Activated naive CD4-positive, alpha-beta T cell treated with anti-CD3 and anti-CD28 coated beads for 36 hours (primary cell): ENCODE data around the gene MERTK. TPM values are rescaled to one million over a fixed set of nuclear protein-coding genes. Genes with fewer than 3 reads are reported as not detected.
"Not testable (repeated sequence)": the region's sequence is repeated elsewhere in the genome, so short reads cannot be mapped to it uniquely, and the experiment has no call there.

Source experiments
- CTCF ChIA-PET: fragments of 350-600 bp; sonication (Branson Sonifier 250); formaldehyde crosslinking; loops from one replicate; lab custom pipeline; 2021; ENCODE audit warnings: antibody characterized with exemption; lab: Charles Lee
- DNase-seq: peaks from one replicate; pipeline ENCODE4 v3.0.0-alpha.2; 2020
- H3K27ac Mint-ChIP-seq: one replicate; pipeline ENCODE4 v1.8.0; 2021; ENCODE audit warnings: mild to moderate bottlenecking, mixed read lengths
- H3K27me3 Mint-ChIP-seq: one replicate; pipeline ENCODE4 v1.8.0; 2021; ENCODE audit warnings: low read depth, mixed read lengths
- H3K36me3 Mint-ChIP-seq: one replicate; pipeline ENCODE4 v1.8.0; 2021; ENCODE audit warnings: low read depth, mixed read lengths
- H3K4me1 Mint-ChIP-seq: one replicate; pipeline ENCODE4 v1.8.0; 2021; ENCODE audit warnings: low read depth, mixed read lengths
- H3K4me3 Mint-ChIP-seq: one replicate; pipeline ENCODE4 v1.8.0; 2021; ENCODE audit warnings: mild to moderate bottlenecking, moderate library complexity, mixed read lengths
- H3K9me3 Mint-ChIP-seq: one replicate; pipeline ENCODE4 v1.8.0; 2021; ENCODE audit warnings: mixed read lengths
- intact Hi-C: fragments of 100-400 bp; cut with micrococcal nuclease; formaldehyde crosslinking; loops from one replicate; pipeline ENCODE4 v1.15.1; 2023
- total RNA-seq, 2 experiments: library from RNA; stranded (reverse); gene quantifications; one replicate each; pipeline ENCODE4 v1.2.3, GENCODE V29; 2021

Gene MERTK
- total RNA-seq: under 1 TPM; 0.57 to 0.88 TPM

DNA sequence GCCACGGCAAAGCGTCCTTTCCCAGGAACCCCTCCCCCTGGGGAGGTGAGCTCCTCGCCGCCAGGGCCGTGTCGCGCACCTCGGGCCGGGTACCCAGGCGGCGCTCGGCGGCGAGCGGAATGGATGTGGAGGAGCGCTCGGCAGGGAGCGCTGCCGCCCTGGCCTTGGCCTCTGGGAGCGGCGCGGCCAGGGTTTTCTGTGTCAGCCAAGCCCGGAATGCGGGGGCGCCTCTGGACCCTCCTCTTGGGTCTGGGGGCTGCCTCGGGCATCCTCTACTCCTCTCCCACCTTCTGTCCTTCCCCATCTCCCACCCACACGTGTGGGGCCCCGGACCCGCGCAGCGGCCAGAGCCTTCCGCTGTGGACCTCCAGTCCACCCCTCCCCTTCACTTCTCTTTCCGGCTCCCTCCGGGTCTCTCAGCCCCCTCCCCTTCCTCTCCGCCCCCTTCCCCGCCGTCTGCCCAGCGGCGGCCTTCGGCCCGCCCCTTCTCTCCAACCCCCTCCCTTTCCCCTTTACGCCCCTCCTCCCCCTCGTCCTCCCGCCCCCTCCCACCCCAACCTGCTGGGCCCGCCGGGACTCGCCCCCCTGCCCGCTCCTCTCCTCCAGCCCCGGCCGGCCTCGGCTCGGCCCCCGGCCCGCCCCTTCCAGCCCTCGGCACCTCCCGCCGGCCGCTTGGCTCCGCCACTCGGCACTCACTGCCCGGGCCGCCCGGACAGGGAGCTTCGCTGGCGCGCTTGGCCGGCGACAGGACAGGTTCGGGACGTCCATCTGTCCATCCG lies at the start of gene MERTK:
TSS of gene MERTK (plus strand) at position 684 of the 779 bp plus-strand sequence. CDS start 129 bp downstream, outside the sequence.
- CTCF ChIA-PET: interaction anchor here (0.5 to 2.5 kb wide), 9 partner anchors 11 to 285 kb away, joined by 3 to 11 read pairs (median 3); partner anchors contain the start of gene ANAPC1

DNA sequence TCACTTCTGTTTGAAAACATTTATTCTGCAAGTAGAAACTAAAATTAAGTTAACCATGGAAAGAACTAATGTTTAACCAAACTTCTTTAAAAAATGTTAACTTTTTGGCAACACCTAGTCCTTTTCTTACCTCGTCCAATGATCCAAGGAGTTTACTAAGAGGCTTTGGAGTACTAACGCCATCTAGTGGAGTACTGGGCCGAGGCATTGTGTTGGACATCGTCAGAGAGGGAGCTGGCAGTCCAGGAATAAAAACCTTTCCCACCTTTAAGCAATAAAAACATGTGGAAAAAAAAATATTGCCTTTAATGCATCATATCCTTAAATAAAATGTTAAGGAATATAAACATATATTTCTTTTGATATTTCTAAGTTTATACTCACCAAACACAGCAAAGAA lies 47.8 kb upstream of the MERTK start:
- H3K9me3 Mint-ChIP-seq, H3K4me3 Mint-ChIP-seq, intact Hi-C loops, CTCF ChIA-PET, H3K27ac Mint-ChIP-seq, H3K27me3 Mint-ChIP-seq, H3K4me1 Mint-ChIP-seq: not testable (repeated sequence)
- H3K36me3 Mint-ChIP-seq: peaks cover 20% of the 10 kb centered on the region
- DNase-seq: peak; percentile 57

More for the DNA sequence above, at the start of gene MERTK:
- peak; percentile 72 for DNase-seq
- Mint-ChIP-seq H3K4me3 (peak within 1 kb of the TSS; percentile 76), H3K27me3 (peaks cover 18% of the 10 kb centered on the region), H3K9me3 (no peaks in the 10 kb centered on the region), H3K36me3 (no peaks in the 10 kb centered on the region), H3K4me1 (peaks cover 9% of the 10 kb centered on the region), H3K27ac (no peak within 1 kb of the TSS)
- intact Hi-C loops: loop anchor here (1.0 kb wide), 2 partner anchors 14 to 150 kb away; partner anchors contain the start of gene ANAPC1

DNA sequence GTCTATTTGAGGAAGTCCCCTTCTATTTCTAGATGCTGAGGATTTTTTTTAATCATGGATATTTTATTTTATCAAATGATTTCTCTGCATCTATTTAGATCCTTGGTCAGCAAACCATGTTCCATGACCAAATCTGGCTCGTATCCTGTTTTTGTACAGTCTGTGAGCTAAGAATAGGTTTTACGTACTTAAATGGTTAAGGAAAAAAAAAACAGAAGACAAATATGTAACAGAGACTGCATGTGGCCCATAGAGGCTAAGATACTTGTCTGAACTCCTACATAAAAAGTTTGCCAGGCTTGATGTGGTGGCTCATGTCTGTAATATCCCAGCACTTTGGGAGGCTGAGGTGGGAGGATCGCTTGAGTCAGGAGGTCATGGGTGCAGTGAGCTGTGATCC lies 45.9 kb upstream of the MERTK start:
- H3K27me3 Mint-ChIP-seq, H3K9me3 Mint-ChIP-seq, H3K4me3 Mint-ChIP-seq, H3K27ac Mint-ChIP-seq, CTCF ChIA-PET, DNase-seq, H3K4me1 Mint-ChIP-seq, intact Hi-C loops: not testable (repeated sequence)
- peaks cover 15% of the 10 kb centered on the region for H3K36me3 Mint-ChIP-seq

DNA sequence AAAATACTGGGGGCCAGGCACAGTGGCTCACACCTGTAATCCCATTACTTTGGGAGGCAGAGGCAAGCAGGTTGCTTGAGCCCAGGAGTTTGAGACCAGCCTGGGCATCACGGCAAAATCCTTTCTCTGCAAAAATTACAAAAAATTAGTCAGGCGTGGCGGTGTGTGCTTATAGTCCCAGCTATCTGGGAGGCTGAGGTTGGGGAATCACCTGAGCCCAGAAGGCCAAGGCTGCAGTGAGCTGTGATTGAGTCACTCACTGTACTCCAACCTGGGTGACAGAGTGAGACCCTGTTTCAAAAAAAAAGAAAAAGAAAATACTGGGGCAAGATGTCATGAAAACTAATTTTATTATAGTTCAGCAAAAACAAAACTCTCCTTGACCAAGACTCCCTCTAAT lies 38.4 kb upstream of the MERTK start:
- H3K36me3 Mint-ChIP-seq: peaks cover 15% of the 10 kb centered on the region
- H3K27ac Mint-ChIP-seq, DNase-seq, intact Hi-C loops, H3K27me3 Mint-ChIP-seq, CTCF ChIA-PET, H3K4me3 Mint-ChIP-seq, H3K4me1 Mint-ChIP-seq, H3K9me3 Mint-ChIP-seq: not testable (repeated sequence)

DNA sequence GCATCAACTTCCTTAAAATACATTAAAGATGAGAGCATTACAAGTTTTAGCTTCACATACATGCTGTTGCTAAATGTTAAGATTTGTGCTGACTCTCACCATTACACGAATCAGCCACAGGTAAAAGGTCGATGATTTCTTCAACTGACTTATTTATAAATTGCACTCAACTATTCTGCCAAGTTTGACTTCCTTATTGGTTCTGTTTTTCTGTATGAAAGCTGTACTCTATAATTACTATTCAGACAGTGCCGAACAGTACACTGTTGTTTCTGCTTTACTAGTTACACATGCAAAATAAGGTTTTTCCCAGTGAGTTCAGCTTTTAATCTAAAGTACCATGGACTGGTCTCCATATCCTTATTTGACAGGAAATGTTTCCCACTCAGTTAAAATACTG lies 33.3 kb upstream of the MERTK start:
- H3K27me3 Mint-ChIP-seq, H3K27ac Mint-ChIP-seq, DNase-seq, H3K4me3 Mint-ChIP-seq, H3K36me3 Mint-ChIP-seq, H3K9me3 Mint-ChIP-seq, CTCF ChIA-PET, H3K4me1 Mint-ChIP-seq, intact Hi-C loops: not testable (repeated sequence)

DNA sequence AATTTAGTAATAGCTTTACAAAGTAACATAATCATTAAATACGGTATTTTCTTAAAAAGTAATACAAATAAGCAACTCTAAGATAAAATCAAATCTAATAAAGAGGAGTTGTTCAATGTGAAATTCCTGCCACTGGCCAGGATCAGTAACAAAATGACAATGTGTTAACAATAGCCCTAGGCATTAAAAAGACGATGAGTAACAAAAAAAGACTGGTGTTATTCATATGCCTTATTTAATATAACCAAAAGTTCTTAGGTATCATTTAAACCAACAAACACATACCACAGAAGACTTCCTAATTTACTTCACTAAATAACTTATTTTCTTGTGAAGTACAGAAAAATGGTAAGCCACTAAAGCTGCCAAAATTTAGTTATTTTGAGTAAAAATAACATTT lies 25.6 kb upstream of the MERTK start:
- DNase-seq, H3K4me3 Mint-ChIP-seq, H3K27me3 Mint-ChIP-seq, intact Hi-C loops, H3K27ac Mint-ChIP-seq, H3K9me3 Mint-ChIP-seq: not testable (repeated sequence)
- H3K4me1 Mint-ChIP-seq: peaks cover 11% of the 10 kb centered on the region
- H3K36me3 Mint-ChIP-seq: peaks cover 21% of the 10 kb centered on the region
- CTCF ChIA-PET: interaction anchor here (0.6 kb wide), 1 partner anchor 110 kb away, joined by 3 read pairs; no protein-coding TSS in a partner anchor

DNA sequence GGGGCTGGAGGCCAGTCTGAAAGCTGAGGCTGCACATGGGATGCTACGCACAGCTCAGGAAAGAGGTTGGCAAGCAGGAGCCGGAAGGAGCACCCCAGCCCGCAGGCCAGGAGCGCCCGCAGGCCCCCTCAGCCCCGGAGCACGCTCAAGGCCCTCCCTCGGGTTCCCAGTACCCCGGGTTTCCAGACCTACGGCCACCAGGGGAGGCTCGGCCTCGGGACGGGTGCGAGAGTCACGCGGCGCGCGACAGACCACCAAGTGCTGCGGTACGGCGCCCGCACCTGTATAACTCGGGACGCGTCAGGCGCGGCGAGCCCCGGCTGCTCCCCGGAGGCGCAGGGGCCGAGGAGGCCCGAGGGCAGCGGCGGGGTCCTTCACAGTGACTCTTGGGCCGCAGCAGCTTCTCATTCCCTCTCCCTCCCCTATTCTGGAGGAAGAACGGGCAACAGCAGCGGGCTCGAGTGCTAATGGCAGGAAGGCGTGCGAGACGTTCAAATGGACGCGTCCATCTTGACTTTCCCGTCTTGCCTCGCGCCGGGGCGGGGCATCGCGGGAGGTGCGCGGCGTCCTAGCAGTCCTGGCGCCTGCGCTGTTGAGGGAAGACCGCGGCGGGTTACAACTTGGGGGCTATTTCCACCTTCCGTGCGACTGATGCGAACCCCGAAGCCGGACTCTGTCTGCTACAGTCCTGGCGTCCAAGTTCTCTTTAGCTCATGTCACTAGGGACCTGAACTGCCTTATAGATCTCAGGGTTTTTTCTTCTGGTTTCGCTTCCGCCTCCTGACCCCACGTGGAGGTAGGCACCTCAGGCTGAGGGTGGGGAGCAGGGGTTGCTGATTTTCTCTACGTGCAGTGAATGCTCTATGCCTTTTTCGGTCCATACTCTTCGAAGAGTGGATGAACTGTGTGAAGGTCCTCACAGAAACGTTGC lies 14.5 kb upstream of the MERTK start, which contains the start of gene ANAPC1:
TSS of gene ANAPC1 (minus strand) at position 533 of the 931 bp plus-strand sequence. CDS start 3,368 bp downstream, outside the sequence.
- Mint-ChIP-seq H3K9me3 (no peaks in the 10 kb centered on the region), H3K36me3 (peaks cover 7% of the 10 kb centered on the region), H3K27ac (peak within 1 kb of the TSS; percentile 92), H3K27me3 (no peaks in the 10 kb centered on the region), H3K4me1 (peaks cover 16% of the 10 kb centered on the region), H3K4me3 (peak within 1 kb of the TSS; percentile 98)
- DNase-seq: peak; percentile 88
- CTCF ChIA-PET: interaction anchor here (0.6 to 2.2 kb wide), 8 partner anchors 14 to 849 kb away, joined by 3 to 4 read pairs (median 3); partner anchors contain the start of gene ZC3H8
- intact Hi-C loops: loop anchor here (1.0 to 10.0 kb wide), 9 partner anchors 13 to 700 kb away; partner anchors contain the start of genes CHCHD5, POLR1B, RGPD8 and TMEM87B

DNA sequence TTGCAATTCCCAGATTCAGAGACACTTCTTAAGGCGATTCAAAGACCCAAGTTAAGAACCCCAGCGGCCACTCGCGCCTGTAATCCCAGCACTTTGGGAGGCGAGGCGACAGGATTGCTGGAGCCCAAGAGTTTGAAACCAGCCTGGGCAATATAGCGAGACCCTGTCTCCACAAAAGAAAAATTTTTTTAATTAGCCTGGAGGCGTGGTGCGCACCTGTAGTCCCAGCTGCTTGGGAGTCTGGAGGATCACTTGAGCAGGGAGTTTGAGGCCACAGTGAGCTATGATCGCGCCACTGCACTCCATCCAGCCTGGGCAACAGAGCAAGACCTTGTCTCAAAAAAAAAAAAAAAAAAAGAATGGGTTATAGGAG lies 13.8 kb upstream of the MERTK start:
- H3K4me3 Mint-ChIP-seq: peak overlapping the region; percentile 98
- H3K9me3 Mint-ChIP-seq: no peaks in the 10 kb centered on the region
- CTCF ChIA-PET: interaction anchor here (1.0 to 2.2 kb wide), 3 partner anchors 13 to 167 kb away, joined by 3 to 4 read pairs (median 4); no protein-coding TSS in a partner anchor
- intact Hi-C loops: loop anchor here (1.0 to 10.0 kb wide), 9 partner anchors 13 to 700 kb away; partner anchors contain the start of genes CHCHD5, POLR1B, RGPD8 and TMEM87B
- peaks cover 6% of the 10 kb centered on the region for H3K36me3 Mint-ChIP-seq
- no peak for DNase-seq
- H3K4me1 Mint-ChIP-seq: peaks cover 16% of the 10 kb centered on the region
- peak overlapping the region; percentile 92 for H3K27ac Mint-ChIP-seq
- H3K27me3 Mint-ChIP-seq: no peaks in the 10 kb centered on the region

DNA sequence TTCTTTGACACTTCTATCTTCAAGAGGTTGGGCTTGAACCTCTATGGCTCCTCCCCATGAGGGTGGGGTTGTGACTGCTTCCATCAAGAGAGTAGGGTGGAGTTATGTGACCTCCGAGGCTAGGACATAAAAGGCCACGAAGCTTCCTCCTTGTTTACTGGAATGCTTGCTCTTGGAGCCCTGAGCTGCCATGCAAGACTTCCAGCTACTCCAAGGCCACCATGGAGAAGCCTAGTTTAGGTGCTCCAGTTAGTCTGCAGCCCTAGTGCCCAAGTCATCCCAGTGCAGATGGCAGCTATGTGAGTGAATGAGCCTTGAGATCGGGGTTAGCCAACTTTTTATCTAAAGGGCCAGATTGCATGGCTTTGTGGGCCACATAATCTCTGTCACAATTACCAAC lies 2.4 kb upstream of the MERTK start:
- CTCF ChIA-PET: interaction anchor here (0.9 to 1.1 kb wide), 3 partner anchors 9 to 155 kb away, joined by 3 to 4 read pairs (median 4); no protein-coding TSS in a partner anchor
- H3K27me3 Mint-ChIP-seq: peaks cover 18% of the 10 kb centered on the region

DNA sequence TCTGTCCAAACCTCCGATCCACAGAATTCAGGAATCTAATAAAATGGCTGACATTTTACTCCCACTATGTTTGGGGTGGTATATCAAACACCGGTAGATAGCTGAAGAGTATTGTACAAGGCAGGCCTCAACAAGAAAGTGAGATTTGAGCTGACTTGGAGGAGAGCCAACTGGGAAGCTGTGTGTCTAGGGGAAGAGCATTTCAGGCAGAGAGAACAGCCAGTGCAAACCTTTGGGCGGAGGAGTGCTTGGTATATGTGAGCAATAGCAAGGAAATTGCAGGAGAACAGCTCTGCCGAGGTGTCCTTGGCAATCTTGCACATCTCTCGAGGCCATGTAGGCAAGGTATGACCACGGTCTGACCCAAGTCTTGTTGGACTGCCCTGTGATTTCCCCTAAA lies 1.8 kb upstream of the MERTK start:
- no peak for DNase-seq
- Mint-ChIP-seq H3K36me3 (no peaks in the 10 kb centered on the region), H3K4me3 (no peak overlapping the region), H3K4me1 (peaks cover 9% of the 10 kb centered on the region), H3K27me3 (peaks cover 18% of the 10 kb centered on the region), H3K27ac (no peak overlapping the region), H3K9me3 (no peaks in the 10 kb centered on the region)
- intact Hi-C loops: no loop called here
- CTCF ChIA-PET: interaction anchor here (0.9 to 1.1 kb wide), 3 partner anchors 9 to 154 kb away, joined by 3 to 4 read pairs (median 4); no protein-coding TSS in a partner anchor

More for the DNA sequence above, 2.4 kb upstream of the MERTK start:
- no peak for DNase-seq
- Mint-ChIP-seq H3K36me3 (no peaks in the 10 kb centered on the region), H3K4me3 (no peak overlapping the region), H3K27ac (no peak overlapping the region), H3K9me3 (no peaks in the 10 kb centered on the region), H3K4me1 (peaks cover 9% of the 10 kb centered on the region)
- intact Hi-C loops: no loop called here

DNA sequence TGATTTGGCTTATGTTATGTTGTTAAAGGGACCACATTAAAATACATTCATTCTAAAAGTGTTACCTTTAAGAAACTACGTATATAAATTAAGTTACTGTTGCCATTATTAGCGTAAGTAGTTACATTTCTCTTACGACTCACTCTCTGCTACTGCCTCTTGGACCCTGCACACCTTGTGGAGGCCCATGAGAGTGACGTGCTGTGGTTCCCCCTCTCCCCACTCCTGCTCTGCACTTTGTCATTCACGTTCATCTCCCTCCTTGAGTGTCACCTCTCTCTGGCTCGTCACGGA lies 830 bp upstream of the MERTK start:
- Mint-ChIP-seq H3K27ac (no peak overlapping the region), H3K36me3 (no peaks in the 10 kb centered on the region), H3K4me3 (peak overlapping the region; percentile 76), H3K4me1 (peaks cover 9% of the 10 kb centered on the region), H3K9me3 (no peaks in the 10 kb centered on the region), H3K27me3 (peaks cover 18% of the 10 kb centered on the region)
- CTCF ChIA-PET: interaction anchor here (0.5 to 2.5 kb wide), 9 partner anchors 10 to 285 kb away, joined by 3 to 11 read pairs (median 3); partner anchors contain the start of gene ANAPC1
- intact Hi-C loops: loop anchor here (1.0 kb wide), 1 partner anchor 13 kb away; the partner anchor contains the start of gene ANAPC1
- DNase-seq: no peak
